Panc1 (cell line): ENCODE measurements around the gene ARMC10. TPM values are rescaled to one million over a fixed set of nuclear protein-coding genes. Genes with fewer than 3 reads are reported as not detected.
"Not testable (repeated sequence)": the region's sequence is repeated elsewhere in the genome, so short reads cannot be mapped to it uniquely, and the experiment has no call there.

Experiments
- ATAC-seq: fragments of 200-7000 bp; cut with Tn5 transposase; 2 replicates; pipeline ENCODE4 v1.9.1; 2020; ENCODE audit warnings: mild to moderate bottlenecking, moderate library complexity
- BruUV-seq: library from RNA; stranded (reverse); fragments of 400-500 nt; replicated peaks from 2 replicates; lab custom pipeline; 2021; lab: Mats Ljungman, UMichigan
- CTCF ChIA-PET: fragments of 300-600 bp; sonication (Branson Sonifier 250); formaldehyde crosslinking; loops from one replicate; lab custom pipeline; 2022; ENCODE audit warnings: antibody characterized with exemption; lab: Charles Lee
- POLR2A ChIA-PET: fragments of 300-600 bp; sonication (Branson Sonifier 250); formaldehyde crosslinking; loops from one replicate; lab custom pipeline; 2022; ENCODE audit warnings: antibody characterized with exemption; lab: Charles Lee
- DNase-seq: peaks from one replicate; pipeline ENCODE4 v3.0.0-alpha.2; 2010; ENCODE audit warnings: low read depth, low spot score
- H3K27ac ChIP-seq: 2 replicates; pipeline ENCODE4 v1.5.1; 2011; ENCODE audit warnings: mild to moderate bottlenecking, low read length, inconsistent platforms
- H3K27me3 ChIP-seq: fragments of 200-500 bp; sonication (Bioruptor generic); 2 replicates; pipeline ENCODE4 v1.6.0; 2014; ENCODE audit warnings: low read length, inconsistent platforms; ENCODE audit not compliant: control insufficient read depth, insufficient read depth
- H3K36me3 ChIP-seq: fragments of 200-500 bp; sonication (Bioruptor generic); 2 replicates; pipeline ENCODE4 v1.5.1; 2014; ENCODE audit warnings: inconsistent platforms, mild to moderate bottlenecking, low read length, moderate library complexity; ENCODE audit not compliant: control insufficient read depth, insufficient read depth
- H3K4me1 ChIP-seq: 2 replicates; pipeline ENCODE4 v1.5.1; 2011; ENCODE audit warnings: inconsistent platforms, mild to moderate bottlenecking, low read length, moderate library complexity; ENCODE audit not compliant: control insufficient read depth, insufficient read depth
- H3K4me3 ChIP-seq, 2 experiments: 2 replicates each; pipeline ENCODE4 v1.5.1; 2011 to 2012; ENCODE audit warnings: low read depth in 2 of 2, low read length in 2 of 2, mild to moderate bottlenecking in 2 of 2, inconsistent platforms in 1 of 2, moderate library complexity in 1 of 2
- H3K9me3 ChIP-seq: fragments of 200-500 bp; sonication (Bioruptor generic); 2 replicates; pipeline ENCODE4 v1.5.1; 2014; ENCODE audit warnings: low read depth, mild to moderate bottlenecking, inconsistent platforms, low read length, moderate library complexity; ENCODE audit not compliant: control insufficient read depth, insufficient read depth
- POLR2AphosphoS5 ChIP-seq: IDR thresholded peaks from 2 replicates; pipeline ENCODE4 v1.6.1; 2012; ENCODE audit warnings: mild to moderate bottlenecking, low read depth, low read length, moderate library complexity
- SIN3A ChIP-seq: IDR thresholded peaks from 2 replicates; pipeline ENCODE4 v1.6.1; 2012; ENCODE audit warnings: low read depth, mild to moderate bottlenecking, low read length, moderate library complexity, borderline replicate concordance; ENCODE audit not compliant: insufficient read depth
- TCF7L2 ChIP-seq: IDR thresholded peaks from 2 replicates; pipeline ENCODE4 v1.6.1; 2011; ENCODE audit warnings: mild to moderate bottlenecking, low read depth, low read length, inconsistent platforms
- in situ Hi-C: cut with HindIII; loops from 2 replicates; pipeline ENCODE4 v1.10.0; 2016; ENCODE audit warnings: low sequenced_read_pairs, low pct_unique_long_range_greater_than_20kb
- intact Hi-C: fragments of 100-400 bp; cut with micrococcal nuclease; formaldehyde crosslinking; loops from one replicate; pipeline ENCODE4 v1.10.0; 2022; ENCODE audit not compliant: unreplicated experiment
- total RNA-seq: library from RNA; stranded (reverse); gene quantifications from one replicate; pipeline ENCODE4 v1.2.1, GENCODE V29; 2021; ENCODE audit not compliant: unreplicated experiment
- TF ChIP-seq, protein P1 (sequence below), 2 experiments: IDR thresholded peaks; 2 replicates each; pipeline ENCODE4 v1.6.1; 2011 to 2012; ENCODE audit warnings: low read depth in 2 of 2, control low read depth in 1 of 2, low read length in 1 of 2, mild to moderate bottlenecking in 1 of 2, moderate library complexity in 1 of 2; ENCODE audit not compliant: insufficient read depth in 1 of 2
- TF ChIP-seq, protein P2 (sequence below): fragments of 450-650 bp; IDR thresholded peaks from 2 replicates; pipeline ENCODE4 v1.5.1; 2017; ENCODE audit warnings: mild to moderate bottlenecking

The ARMC10 gene
- total RNA-seq, 1 experiment from 2014 or later = 73.2 TPM

DNA sequence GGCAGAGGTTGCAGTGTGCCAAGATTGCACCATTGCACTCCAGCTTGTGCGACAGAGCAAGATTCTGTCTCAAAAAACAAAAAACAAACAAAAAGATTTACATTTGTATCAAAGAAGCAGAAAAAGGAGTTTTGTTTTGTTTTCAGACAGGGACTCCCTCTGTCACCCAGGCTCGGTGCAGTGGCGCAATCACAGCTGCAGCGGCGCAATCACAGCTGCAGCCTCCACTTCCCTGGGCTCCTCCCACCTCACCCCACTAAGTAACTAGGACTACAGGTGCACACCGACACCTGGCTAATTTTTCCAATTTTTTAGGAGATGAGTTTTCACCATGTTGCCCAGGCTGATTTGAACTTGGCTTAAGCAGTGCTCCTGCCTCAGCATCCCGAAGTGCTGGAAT, 1.8 kb downstream of the ARMC10 start:
- DNase-seq (no peak), ATAC-seq (no peak)
- CTCF ChIA-PET = no interaction called here
- no peak overlapping the region for H3K27ac ChIP-seq
- H3K4me1 ChIP-seq = peaks cover 3% of the 10 kb centered on the region; the same call in 1 of the 2 replicates
- intact Hi-C loops = no loop called here
- POLR2A ChIA-PET = no interaction called here
- H3K27me3 ChIP-seq = no peaks in the 10 kb centered on the region
- TF ChIP-seq, protein P1, sequence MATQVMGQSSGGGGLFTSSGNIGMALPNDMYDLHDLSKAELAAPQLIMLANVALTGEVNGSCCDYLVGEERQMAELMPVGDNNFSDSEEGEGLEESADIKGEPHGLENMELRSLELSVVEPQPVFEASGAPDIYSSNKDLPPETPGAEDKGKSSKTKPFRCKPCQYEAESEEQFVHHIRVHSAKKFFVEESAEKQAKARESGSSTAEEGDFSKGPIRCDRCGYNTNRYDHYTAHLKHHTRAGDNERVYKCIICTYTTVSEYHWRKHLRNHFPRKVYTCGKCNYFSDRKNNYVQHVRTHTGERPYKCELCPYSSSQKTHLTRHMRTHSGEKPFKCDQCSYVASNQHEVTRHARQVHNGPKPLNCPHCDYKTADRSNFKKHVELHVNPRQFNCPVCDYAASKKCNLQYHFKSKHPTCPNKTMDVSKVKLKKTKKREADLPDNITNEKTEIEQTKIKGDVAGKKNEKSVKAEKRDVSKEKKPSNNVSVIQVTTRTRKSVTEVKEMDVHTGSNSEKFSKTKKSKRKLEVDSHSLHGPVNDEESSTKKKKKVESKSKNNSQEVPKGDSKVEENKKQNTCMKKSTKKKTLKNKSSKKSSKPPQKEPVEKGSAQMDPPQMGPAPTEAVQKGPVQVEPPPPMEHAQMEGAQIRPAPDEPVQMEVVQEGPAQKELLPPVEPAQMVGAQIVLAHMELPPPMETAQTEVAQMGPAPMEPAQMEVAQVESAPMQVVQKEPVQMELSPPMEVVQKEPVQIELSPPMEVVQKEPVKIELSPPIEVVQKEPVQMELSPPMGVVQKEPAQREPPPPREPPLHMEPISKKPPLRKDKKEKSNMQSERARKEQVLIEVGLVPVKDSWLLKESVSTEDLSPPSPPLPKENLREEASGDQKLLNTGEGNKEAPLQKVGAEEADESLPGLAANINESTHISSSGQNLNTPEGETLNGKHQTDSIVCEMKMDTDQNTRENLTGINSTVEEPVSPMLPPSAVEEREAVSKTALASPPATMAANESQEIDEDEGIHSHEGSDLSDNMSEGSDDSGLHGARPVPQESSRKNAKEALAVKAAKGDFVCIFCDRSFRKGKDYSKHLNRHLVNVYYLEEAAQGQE (IDR thresholded peaks at IDR 0.05; ENCODE audit: insufficient read depth in 1 of 2, low read depth in 2 of 2, low read length in 1 of 2) = no peak
- TF ChIP-seq, protein P2, sequence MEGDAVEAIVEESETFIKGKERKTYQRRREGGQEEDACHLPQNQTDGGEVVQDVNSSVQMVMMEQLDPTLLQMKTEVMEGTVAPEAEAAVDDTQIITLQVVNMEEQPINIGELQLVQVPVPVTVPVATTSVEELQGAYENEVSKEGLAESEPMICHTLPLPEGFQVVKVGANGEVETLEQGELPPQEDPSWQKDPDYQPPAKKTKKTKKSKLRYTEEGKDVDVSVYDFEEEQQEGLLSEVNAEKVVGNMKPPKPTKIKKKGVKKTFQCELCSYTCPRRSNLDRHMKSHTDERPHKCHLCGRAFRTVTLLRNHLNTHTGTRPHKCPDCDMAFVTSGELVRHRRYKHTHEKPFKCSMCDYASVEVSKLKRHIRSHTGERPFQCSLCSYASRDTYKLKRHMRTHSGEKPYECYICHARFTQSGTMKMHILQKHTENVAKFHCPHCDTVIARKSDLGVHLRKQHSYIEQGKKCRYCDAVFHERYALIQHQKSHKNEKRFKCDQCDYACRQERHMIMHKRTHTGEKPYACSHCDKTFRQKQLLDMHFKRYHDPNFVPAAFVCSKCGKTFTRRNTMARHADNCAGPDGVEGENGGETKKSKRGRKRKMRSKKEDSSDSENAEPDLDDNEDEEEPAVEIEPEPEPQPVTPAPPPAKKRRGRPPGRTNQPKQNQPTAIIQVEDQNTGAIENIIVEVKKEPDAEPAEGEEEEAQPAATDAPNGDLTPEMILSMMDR = no peak
- no peak for TF ChIP-seq SIN3A
- TF ChIP-seq TCF7L2 = no peak
- TF ChIP-seq POLR2AphosphoS5 = no peak
- no peaks in the 10 kb centered on the region for H3K9me3 ChIP-seq
- in situ Hi-C loops = no loop called here
- BruUV-seq = no TSS peak
- H3K36me3 ChIP-seq = peaks cover under 1% of the 10 kb centered on the region; the same call in 1 of the 2 replicates
- H3K4me3 ChIP-seq = no peak overlapping the region

DNA sequence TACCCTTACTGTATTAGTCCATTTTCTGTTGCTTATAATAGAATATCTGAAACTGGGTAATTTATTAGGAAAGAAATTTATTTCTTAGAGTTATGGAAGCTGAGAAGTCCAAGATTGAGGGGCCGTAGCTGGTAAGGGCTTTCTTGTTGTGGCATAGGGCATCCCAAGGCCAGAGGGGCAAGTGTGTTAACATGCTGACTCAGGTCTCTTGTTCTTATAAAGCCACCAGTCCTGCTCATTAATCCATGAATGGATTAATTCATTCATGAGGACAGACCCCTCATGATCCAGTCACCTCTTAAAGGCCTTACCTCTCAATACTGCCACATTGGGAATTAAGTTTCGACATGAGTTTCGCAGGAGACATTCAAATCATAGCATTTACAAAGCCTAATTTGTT, 2.4 kb downstream of the ARMC10 start:
- H3K4me1 ChIP-seq = peaks cover 3% of the 10 kb centered on the region; the same call in 1 of the 2 replicates
- H3K9me3 ChIP-seq = no peaks in the 10 kb centered on the region
- TF ChIP-seq TCF7L2 = no peak
- TF ChIP-seq, protein P1 (IDR thresholded peaks at IDR 0.05; ENCODE audit: insufficient read depth in 1 of 2, low read depth in 2 of 2, low read length in 1 of 2) = no peak
- TF ChIP-seq POLR2AphosphoS5 = no peak
- no peak for TF ChIP-seq SIN3A
- TF ChIP-seq, protein P2 = no peak
- H3K27me3 ChIP-seq = no peaks in the 10 kb centered on the region
- peaks cover 3% of the 10 kb centered on the region; the same call in 1 of the 2 replicates for H3K36me3 ChIP-seq
- ATAC-seq = no peak
- BruUV-seq = no TSS peak
- POLR2A ChIA-PET = no interaction called here
- CTCF ChIA-PET = interaction anchor here (0.5 kb wide), 1 partner anchor 16 kb away, joined by 11 read pairs; no protein-coding TSS in a partner anchor
- in situ Hi-C loops = no loop called here
- H3K27ac ChIP-seq = no peak overlapping the region
- intact Hi-C loops = no loop called here
- DNase-seq = no peak
- no peak overlapping the region for H3K4me3 ChIP-seq

DNA sequence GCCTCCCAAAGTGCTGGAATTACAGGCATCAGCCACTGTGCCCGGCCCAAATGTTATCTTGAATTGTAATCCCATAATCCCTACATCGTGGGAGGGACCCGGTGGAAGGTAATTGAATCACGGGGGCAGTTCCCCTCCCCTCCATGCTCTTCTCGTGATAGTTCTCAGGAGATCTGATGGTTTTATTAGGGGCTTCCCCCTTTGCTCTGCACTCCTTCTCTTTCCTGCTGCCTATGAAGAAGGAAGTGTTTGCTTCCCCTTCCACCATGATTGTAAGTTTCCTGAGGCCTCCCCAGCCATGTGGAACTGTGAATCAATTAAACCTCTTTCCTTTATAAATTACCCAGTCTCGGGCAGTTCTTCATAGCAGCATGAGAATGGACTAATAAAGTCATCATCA, 3.3 kb downstream of the ARMC10 start:
- H3K27me3 ChIP-seq, H3K9me3 ChIP-seq, ATAC-seq, H3K4me3 ChIP-seq, DNase-seq, H3K27ac ChIP-seq, POLR2A ChIA-PET, intact Hi-C loops, H3K36me3 ChIP-seq, BruUV-seq, in situ Hi-C loops, H3K4me1 ChIP-seq, CTCF ChIA-PET: not testable (repeated sequence)
